NCI-H1694 treated with DMSO at 0.1 percent for 48 hours (cell line): ENCODE measurements around the gene PCSK1N.

Source experiments
- DNase-seq: peaks from one replicate; lab custom pipeline; 2025; lab: John Stamatoyannopoulos, UW

Gene PCSK1N

DNA sequence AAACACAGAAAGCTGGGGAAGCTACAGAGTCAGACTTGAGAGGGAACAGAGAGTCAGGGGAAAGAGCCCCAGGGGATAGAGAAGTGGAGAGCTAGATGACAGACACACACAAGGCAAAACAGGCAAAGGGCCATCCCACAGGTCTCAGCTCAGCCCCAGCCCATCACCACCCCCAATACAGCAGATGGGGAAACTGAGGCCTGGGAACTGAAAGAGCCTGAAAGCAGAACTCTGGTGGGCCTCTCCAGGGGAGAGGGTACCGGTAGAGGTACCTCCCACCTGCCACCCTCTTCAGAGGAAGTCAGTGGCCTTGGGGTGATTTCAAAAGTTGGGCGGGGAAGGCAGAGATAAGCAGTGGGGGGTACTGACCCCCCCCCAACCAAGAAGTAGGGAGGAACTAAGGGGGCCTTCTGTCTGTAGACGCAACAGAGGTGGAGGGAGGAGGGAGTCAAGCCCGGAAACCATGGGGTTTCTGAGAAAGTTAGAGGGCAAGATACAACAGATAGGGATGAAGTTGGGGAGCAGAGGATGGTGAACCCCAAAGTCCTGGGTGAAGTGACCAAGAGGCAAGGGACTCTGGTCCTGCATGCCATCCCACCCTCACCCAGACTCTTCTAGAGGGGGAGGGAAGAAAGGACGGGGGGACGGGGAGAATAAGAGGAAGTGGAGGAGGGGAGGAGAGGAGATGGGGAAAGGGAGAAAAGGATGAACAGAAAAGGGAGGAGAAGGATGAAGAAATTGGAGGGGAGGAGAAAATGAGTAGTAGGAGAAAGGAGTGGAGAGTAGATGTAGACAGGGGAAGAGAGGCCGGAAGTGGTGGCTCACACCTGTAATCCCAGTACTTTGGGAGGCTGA lies 45.8 kb downstream of the PCSK1N start:
- no peak for DNase-seq

DNA sequence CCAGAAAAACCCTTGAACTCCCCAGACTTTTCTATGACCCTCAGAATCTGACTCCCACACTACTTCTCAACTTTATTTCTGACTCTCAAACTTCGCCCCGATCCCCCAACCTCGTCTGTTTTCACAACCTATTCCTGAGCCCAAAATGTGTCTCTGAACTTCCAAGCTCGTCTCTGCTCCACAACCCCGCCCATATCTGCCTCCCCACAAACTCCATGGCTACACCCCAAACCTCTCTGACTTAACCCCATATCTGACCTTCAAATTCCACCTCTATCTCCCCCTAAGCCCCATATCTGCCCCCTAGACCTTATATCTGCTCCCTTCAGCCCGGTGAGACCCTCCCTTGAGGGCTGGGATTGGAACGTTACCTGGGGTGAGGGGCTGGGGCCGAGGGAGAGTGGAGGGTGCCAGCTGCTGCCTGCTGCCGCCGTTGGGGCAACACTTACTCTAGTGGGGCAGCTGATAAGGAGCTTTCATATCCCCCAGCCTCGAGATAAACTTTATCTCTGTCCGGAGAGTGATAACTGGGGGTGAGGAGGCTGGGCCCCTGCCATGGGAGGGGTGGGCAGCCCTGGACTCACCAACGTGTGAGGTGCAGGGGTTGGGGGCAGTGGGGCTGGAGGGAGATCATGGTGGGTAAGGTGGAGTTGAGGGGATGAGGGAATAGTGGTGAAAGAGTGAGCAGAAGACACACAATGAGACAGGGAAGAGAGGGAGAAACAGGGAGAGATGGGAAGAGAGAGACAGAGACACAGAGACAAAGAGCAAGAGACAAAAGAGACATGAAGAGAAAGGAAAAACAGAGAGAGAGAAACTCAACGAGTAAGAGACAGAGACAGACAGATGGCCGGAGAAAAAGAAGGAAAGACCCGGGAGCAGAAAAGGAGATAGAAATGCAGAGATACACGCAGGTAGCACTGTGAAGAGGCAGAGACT lies 47.6 kb downstream of the PCSK1N start:
- DNase-seq = no peak

DNA sequence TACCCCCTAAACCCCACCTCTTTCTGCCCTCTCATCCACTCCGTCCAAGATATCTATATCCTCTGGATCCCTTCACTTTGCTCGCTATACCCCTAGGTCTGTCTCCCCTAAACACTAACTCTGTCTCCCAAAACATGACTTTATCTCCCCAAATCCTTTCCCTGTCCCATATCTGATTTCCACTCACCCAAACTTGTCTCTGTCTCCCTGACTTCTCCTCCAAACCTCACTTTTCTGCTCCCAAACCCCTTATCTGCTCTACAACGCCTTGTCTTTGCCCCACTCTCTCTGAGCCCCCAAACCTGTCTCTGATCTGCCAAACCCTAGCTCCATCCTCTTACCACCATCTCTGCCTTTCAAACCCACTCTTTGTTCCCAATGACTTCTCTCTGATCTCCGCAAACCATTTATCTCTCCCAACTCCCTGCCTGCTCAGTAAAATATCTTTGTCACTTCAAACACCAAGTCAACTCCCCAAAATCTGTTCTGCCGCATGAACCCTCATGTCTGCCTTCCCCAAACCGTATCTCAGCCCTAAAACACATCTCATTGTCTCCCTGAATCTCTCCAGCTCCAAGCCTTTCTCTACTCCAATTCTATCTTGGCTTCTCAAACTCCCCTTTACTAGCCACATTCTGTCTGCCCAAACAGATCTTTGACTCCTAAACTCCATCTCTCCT lies 48.4 kb downstream of the PCSK1N start:
- no peak for DNase-seq

DNA sequence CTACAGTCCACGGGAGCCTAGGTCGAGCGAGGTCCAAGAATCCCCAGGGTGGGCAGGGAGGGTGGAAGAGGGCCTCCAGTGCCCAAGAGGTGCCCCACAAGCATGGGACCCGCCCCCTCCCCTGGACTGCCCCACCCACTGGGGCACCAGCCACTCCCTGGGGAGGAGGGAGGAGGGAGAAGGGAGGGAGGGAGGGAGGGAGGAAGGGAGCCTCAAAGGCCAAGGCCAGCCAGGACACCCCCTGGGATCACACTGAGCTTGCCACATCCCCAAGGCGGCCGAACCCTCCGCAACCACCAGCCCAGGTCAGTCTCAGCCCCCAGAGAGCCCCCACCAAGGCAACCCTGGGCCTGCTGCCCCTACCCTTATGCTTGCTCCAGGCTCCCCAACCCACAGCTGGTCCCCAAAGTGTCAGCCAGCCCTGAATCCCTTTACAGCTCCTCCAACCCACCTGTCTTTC lies 49.0 kb downstream of the PCSK1N start, which contains the start of gene GATA1:
Gene GATA1 (plus strand): TSS at position 250 of the 460 bp plus-strand sequence. CDS start 4,520 bp downstream, outside the sequence.
- no peak for DNase-seq

DNA sequence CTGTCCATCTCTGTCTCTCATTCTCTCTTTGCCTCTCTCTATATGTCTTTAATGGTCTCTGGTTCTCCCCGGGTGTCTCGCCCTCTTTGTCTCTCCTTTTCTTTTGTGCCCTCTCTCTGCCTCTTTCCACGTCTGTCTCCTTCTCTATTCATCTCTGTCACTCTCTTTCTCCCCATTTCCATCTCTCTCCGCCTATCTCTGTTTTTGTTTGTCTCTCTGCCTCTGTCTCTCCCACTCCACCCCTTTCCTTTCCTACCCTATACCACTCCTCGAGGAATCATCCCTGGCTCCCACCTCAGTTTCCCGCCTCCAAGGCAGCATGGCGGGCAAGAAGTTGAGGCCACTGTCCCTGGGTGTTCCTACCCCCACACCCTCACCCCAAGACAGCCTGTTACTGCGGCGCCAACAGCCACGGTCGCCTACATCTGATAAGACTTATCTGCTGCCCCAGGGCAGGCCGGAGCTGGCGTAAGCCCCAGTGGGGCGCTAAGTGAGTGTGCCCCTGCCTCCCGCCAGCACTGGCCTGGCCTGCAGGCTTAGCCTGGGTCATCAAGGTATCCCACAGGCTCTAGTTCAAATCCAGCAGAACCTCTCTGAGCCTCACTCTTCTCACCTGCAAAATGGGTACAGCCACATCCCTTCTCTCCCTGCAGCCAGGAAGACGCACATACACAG lies 49.7 kb downstream of the PCSK1N start:
- DNase-seq = no peak

DNA sequence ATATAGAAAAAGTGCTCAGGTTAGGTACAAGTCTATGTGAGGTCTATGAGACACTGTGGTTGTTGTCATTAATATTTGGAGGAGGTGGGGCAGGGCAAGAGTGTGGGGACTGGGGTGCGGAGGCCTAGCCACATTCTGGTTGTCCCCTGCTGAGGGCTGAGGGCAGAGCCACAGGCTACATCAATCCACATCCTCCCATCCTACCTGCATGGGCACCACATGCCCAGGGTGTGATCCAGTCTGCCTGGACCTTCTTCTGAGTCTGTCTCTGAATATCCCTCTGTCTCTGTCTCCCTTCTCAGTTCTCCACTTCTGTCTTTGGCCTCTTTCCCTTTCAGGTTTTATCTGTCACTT lies 50.2 kb downstream of the PCSK1N start:
- no peak for DNase-seq

DNA sequence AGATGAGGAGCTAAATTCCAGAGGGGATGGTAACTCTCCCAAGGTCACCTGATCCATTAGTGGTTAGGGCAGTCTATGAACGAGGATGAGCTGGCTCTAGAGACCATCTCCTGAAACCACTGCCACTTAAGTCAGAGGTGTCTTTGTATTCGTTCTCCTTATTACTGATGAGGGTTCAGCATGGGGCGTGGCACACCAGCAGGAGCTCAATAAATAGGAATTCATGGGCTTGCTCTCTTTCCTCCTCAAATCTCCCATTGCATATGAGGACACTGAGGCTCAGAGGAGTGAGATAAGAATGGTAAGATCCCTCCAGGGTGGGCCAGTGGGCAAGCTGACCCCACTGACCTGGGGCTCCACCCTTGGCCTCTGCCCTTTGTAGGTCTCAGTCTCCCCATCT lies 50.7 kb downstream of the PCSK1N start:
- no peak for DNase-seq

DNA sequence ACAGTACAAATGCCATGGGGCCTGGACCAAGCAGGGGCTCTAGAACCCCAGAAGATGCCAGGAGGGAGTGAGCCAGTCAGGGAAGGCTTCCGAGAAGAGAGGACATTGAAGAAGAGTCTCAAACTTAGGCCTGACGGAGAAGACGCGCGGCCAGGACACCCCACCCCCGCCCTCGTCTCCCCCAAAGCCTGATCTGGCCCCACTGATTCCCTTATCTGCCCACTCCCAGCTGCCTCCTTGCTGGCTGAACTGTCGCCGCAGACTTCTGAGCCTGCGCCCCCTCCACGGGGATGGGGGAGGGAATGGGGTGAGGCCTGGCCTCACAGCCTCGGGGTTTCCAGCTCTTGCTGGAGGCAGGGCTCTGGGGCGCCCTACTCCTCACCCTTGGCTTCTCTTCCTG lies 52.6 kb downstream of the PCSK1N start:
- DNase-seq = no peak

DNA sequence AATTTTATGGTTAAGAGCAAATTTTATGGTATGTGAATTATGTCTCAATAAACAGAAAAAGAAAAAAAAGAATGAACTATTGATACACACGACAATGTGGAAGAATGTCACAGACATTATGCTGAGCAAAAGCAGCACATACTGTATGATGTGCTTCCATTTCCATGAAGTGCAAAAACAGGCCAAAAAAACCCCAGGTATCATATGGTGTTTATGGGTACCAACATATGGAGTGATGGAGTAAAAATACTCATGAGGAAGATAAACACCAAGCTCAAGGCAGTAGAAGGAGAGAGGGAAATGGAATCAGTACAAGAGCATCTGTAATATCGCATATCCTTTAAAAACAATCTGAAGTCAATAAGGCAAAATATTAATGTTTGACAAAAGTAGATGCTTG lies 53.2 kb downstream of the PCSK1N start:
- no peak for DNase-seq

DNA sequence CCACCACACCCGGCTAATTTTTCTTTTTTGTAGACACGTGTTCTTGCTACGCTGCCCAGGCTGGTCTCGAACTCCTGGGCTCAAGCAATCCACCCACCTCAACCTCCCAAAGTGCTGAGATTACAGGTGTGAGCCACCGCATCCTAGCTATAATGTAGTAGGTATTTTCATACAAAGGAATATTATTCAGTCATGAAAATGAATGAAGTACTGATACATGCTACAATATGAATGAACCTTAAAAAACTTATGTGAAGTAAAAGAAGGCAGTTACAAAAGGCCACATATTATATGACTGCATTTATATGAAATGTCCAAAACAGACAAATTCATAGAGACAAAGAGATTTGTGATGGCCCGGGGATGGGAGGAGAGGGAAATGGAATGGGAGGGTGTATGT lies 53.7 kb downstream of the PCSK1N start:
- no peak for DNase-seq
